ENCODE results near the gene MYOCOS.
"Not testable (repeated sequence)": the region's sequence is repeated elsewhere in the genome, so short reads cannot be mapped to it uniquely, and the experiment has no call there.

MYOCOS gene

GRCh38 chr1:171606402-171606941 lies 15.6 kb upstream of the MYOCOS start:
- no peak for TF ChIP-seq CTCF (conservative IDR thresholded peaks at IDR 0.05)
- no peak for TF ChIP-seq ZFX (IDR thresholded peaks at IDR 0.05)
- no peak overlapping the region for H3K27ac ChIP-seq

GRCh38 chr1:171610385-171610784 lies 11.7 kb upstream of the MYOCOS start:
- H3K27ac ChIP-seq, result no peak overlapping the region
- no peak for TF ChIP-seq CTCF (conservative IDR thresholded peaks at IDR 0.05)

- no peak for TF ChIP-seq CTCF (conservative IDR thresholded peaks at IDR 0.05)
- no peak for TF ChIP-seq ZFX (IDR thresholded peaks at IDR 0.05)
- no peak overlapping the region for H3K27ac ChIP-seq
Observed at GRCh38 chr1:171611306-171611705, 10.7 kb upstream of the MYOCOS start.

GRCh38 chr1:171613282-171613681 lies 8.8 kb upstream of the MYOCOS start:
- TF ChIP-seq CTCF (conservative IDR thresholded peaks at IDR 0.05) (no peak), ZFX (IDR thresholded peaks at IDR 0.05) (no peak)

GRCh38 chr1:171615122-171615906 lies 6.7 kb upstream of the MYOCOS start:
- not testable (repeated sequence) for H3K27ac ChIP-seq

More at GRCh38 chr1:171613282-171613681, 8.8 kb upstream of the MYOCOS start:
- H3K27ac ChIP-seq, result no peak overlapping the region

GRCh38 chr1:171616586-171616985 lies 5.5 kb upstream of the MYOCOS start:
- TF ChIP-seq CTCF (conservative IDR thresholded peaks at IDR 0.05) (no peak), ZFX (IDR thresholded peaks at IDR 0.05) (no peak)
- H3K27ac ChIP-seq, result no peak overlapping the region

GRCh38 chr1:171623651-171624331 lies 1.7 kb downstream of the MYOCOS start:
- H3K27ac ChIP-seq, result no peak overlapping the region
- TF ChIP-seq ZFX (IDR thresholded peaks at IDR 0.05) (no peak), CTCF (conservative IDR thresholded peaks at IDR 0.05) (no peak)

Measured in C4-2B (cell line).